ENCODE measurements around the gene FCER1A. TPM values are rescaled to one million over a fixed set of nuclear protein-coding genes. Genes with fewer than 3 reads are reported as not detected.
"Not testable (repeated sequence)": the region's sequence is repeated elsewhere in the genome, so short reads cannot be mapped to it uniquely, and the experiment has no call there.

The FCER1A gene
- total RNA-seq, 1 experiment from 2014 or later, result not detected

DNA sequence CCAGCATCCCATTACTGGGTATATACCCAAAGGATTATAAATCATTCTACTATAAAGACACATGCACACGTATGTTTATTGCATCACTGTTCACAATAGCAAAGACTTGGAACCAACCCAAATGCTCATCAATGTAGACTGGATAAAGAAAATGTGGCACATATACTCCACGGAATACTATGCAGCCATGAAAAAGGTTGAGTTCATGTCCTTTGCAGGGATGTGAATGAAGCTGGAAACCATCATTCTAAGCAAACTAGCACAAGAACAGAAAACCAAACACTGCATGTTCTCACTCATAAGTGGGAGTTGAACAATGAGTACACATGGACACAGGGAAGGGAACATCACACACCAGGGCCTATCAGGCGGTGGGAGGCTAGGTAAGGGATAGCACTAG is 47.2 kb downstream of the FCER1A start:
- DNase-seq (ENCODE audit: low spot score), result not testable (repeated sequence)

GRCh38 chr1:159352436-159352835 is 50.3 kb downstream of the FCER1A start:
- no peak for DNase-seq (ENCODE audit: low spot score)

Other genes with a start within 250 kb of the FCER1A start
- gene AIM2, start 225.6 kb upstream of the FCER1A start, total RNA-seq (2014; rRNA removed; shearing (Covaris generic)), result not detected in 2 replicates
- gene CADM3, start 130.7 kb upstream of the FCER1A start, total RNA-seq (2014; rRNA removed; shearing (Covaris generic)), result not detected in 2 replicates
- not detected in 2 replicates for gene ACKR1, start 97.5 kb upstream of the FCER1A start, total RNA-seq (2014; rRNA removed; shearing (Covaris generic))
- gene OR10J4, start 129.9 kb downstream of the FCER1A start, total RNA-seq (2014; rRNA removed; shearing (Covaris generic)), result not detected in 2 replicates
- gene OR10J1, start 137.4 kb downstream of the FCER1A start, total RNA-seq (2014; rRNA removed; shearing (Covaris generic)), result not detected in 2 replicates
- gene OR10J5, start 233.7 kb downstream of the FCER1A start, total RNA-seq (2014; rRNA removed; shearing (Covaris generic)), result not detected in 2 replicates

All from HT-29 (cell line).